Tibial nerve (tissue), 4 donors: Measurements from ENCODE around the gene PLEKHF1. TPM values are rescaled to one million over a fixed set of nuclear protein-coding genes. Genes with fewer than 3 reads are reported as not detected.

ENCODE experiments used
- DNase-seq, 2 donors: peaks; one replicate each; pipeline ENCODE4 v3.0.0-alpha.2; 2019; ENCODE audit warnings: low spot score in 2 of 2
- H3K27ac ChIP-seq, 4 donors: fragments of 200-600 bp; sonication (generic) in 3 of 4; one replicate each; pipeline ENCODE4 v1.5.1; 2017 to 2019; ENCODE audit warnings: mild to moderate bottlenecking in 1 of 4
- H3K27me3 ChIP-seq, 2 donors: fragments of 200-600 bp; sonication (generic) in 1 of 2; one replicate each; pipeline versions ENCODE4 v1.5.1 to v1.6.0; 2017 to 2019
- H3K36me3 ChIP-seq, 3 donors: fragments of 200-600 bp; sonication (generic); one replicate each; pipeline ENCODE4 v1.5.1; 2018 to 2019
- H3K4me1 ChIP-seq, 4 donors: fragments of 200-600 bp; sonication (generic) in 3 of 4; one replicate each; pipeline ENCODE4 v1.5.1; 2017 to 2019
- H3K4me3 ChIP-seq, 4 donors: fragments of 200-600 bp; sonication (generic) in 3 of 4; one replicate each; pipeline ENCODE4 v1.5.1; 2017 to 2019; ENCODE audit warnings: mild to moderate bottlenecking in 1 of 4, moderate library complexity in 1 of 4
- H3K9me3 ChIP-seq, 4 donors: fragments of 200-600 bp; sonication (generic) in 3 of 4; one replicate each; pipeline ENCODE4 v1.5.1; 2017 to 2019
- CTCF ChIP-seq, 5 experiments: fragments of 200-600 bp in 3 of 5; fragments of 450-650 bp in 2 of 5; sonication (generic) in 3 of 5; IDR thresholded peaks; one replicate each; pipeline ENCODE4 v1.5.1; 2016 to 2019; ENCODE audit warnings: antibody characterized with exemption in 5 of 5, mild to moderate bottlenecking in 3 of 5, moderate library complexity in 2 of 5
- EP300 ChIP-seq, 2 donors: sonication (generic); formaldehyde crosslinking; IDR thresholded peaks; one replicate each; pipeline ENCODE4 v1.6.1; 2017; ENCODE audit warnings: antibody characterized with exemption in 2 of 2, mild to moderate bottlenecking in 1 of 2
- POLR2A ChIP-seq, 2 donors: fragments of 450-650 bp; IDR thresholded peaks; one replicate each; pipeline ENCODE4 v1.6.1; 2017; ENCODE audit warnings: antibody characterized with exemption in 2 of 2, mild to moderate bottlenecking in 2 of 2, moderate library complexity in 2 of 2
- WGBS, 2 donors: methylation state at CpG; one replicate each; pipeline ENCODE4 v1.1.5; 2018; 5-methylcytosine and 5-hydroxymethylcytosine counted together
- total RNA-seq, 4 donors: library from RNA; depleted of rRNA; stranded (reverse); fragments of >200 nt; gene quantifications; one replicate each; pipeline ENCODE4 v1.1.0, GENCODE V29; 2016

The PLEKHF1 gene
- total RNA-seq, 4 donors from 2014 or later = 52.2 to 119 (median 89.0) TPM

- 69 to 76% methylated on average over 5 of the region's 5 CpGs for WGBS, 2 donors
- Histone ChIP-seq H3K9me3 (no peaks in the 10 kb centered on the region), H3K4me1 (peaks cover 0 to 4% (median 0%) of the 10 kb centered on the region in 4 donors), H3K27me3 (no peaks in the 10 kb centered on the region), H3K36me3 (peaks cover 0 to 42% (median 2%) of the 10 kb centered on the region in 3 donors), H3K4me3 (no peak overlapping the region), H3K27ac (no peak overlapping the region)
- no peak for DNase-seq
- no peak for TF ChIP-seq EP300 (IDR thresholded peaks at IDR 0.05)
- TF ChIP-seq POLR2A (IDR thresholded peaks at IDR 0.05) = no peak
- no peak for TF ChIP-seq CTCF (IDR thresholded peaks at IDR 0.05)
These were observed 34.6 kb downstream of the PLEKHF1 start for GRCh38 chr19:29699861-29700260.

- no peak for DNase-seq
- 64 to 69% methylated on average over 6 of the region's 6 CpGs for WGBS, 2 donors
- H3K36me3 ChIP-seq = peaks cover 0 to 45% (median 2%) of the 10 kb centered on the region in 3 donors
- no peak overlapping the region for H3K4me3 ChIP-seq
- H3K27ac ChIP-seq = no peak overlapping the region
- TF ChIP-seq CTCF (IDR thresholded peaks at IDR 0.05) = no peak
- TF ChIP-seq EP300 (IDR thresholded peaks at IDR 0.05) = no peak
- no peak for TF ChIP-seq POLR2A (IDR thresholded peaks at IDR 0.05)
- peaks cover 0 to 2% (median 0%) of the 10 kb centered on the region in 4 donors for H3K4me1 ChIP-seq
- H3K27me3 ChIP-seq = no peaks in the 10 kb centered on the region
- no peaks in the 10 kb centered on the region for H3K9me3 ChIP-seq
These were observed 35.2 kb downstream of the PLEKHF1 start for GRCh38 chr19:29700498-29700897.

- WGBS, 2 donors = 88 to 89% methylated on average over 28 to 29 of the region's 30 CpGs
- Histone ChIP-seq H3K27ac (no peak overlapping the region), H3K27me3 (no peaks in the 10 kb centered on the region), H3K36me3 (peaks cover 0 to 64% (median 2%) of the 10 kb centered on the region in 3 donors), H3K9me3 (no peaks in the 10 kb centered on the region), H3K4me1 (peaks cover 0 to 20% (median 3%) of the 10 kb centered on the region in 4 donors), H3K4me3 (no peak overlapping the region)
- no peak for TF ChIP-seq EP300 (IDR thresholded peaks at IDR 0.05)
- TF ChIP-seq POLR2A (IDR thresholded peaks at IDR 0.05) = no peak
- no peak for TF ChIP-seq CTCF (IDR thresholded peaks at IDR 0.05)
- DNase-seq = no peak
These were observed 37.1 kb downstream of the PLEKHF1 start for GRCh38 chr19:29702161-29702962.

DNA sequence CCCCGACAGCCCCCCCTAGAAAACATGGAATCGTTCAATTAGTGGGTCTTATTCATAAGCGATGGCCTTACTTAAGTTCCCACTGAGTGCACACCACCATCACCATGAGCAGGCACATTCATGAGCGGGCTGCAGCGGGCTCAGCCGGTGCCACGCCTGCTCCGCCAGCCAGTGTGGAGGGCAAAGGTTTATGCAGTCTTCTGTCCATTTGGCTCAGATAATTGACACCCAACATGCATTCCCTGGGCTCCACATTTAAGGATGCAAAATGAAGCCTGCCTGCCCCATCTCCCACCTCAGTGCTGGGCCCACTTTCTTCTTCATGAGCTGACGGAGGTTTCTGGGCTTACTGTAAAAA, 37.7 kb downstream of the PLEKHF1 start:
- TF ChIP-seq EP300 (IDR thresholded peaks at IDR 0.05) (no peak), CTCF (IDR thresholded peaks at IDR 0.05) (no peak), POLR2A (IDR thresholded peaks at IDR 0.05) (no peak)
- Histone ChIP-seq H3K36me3 (peaks cover 0 to 68% (median 2%) of the 10 kb centered on the region in 3 donors), H3K4me3 (no peak overlapping the region), H3K27me3 (no peaks in the 10 kb centered on the region), H3K27ac (no peak overlapping the region), H3K9me3 (no peaks in the 10 kb centered on the region), H3K4me1 (peaks cover 0 to 24% (median 3%) of the 10 kb centered on the region in 4 donors)
- DNase-seq = no peak
- 93 to 94% methylated on average over 9 of the region's 9 CpGs for WGBS, 2 donors
